NB4 (cell line): ENCODE data around the gene PTCSC3.

Experiments
- CTCF ChIP-seq: IDR thresholded peaks from one replicate; pipeline ENCODE4 v1.5.1; 2012; ENCODE audit warnings: low read depth, low read length
- POLR2A ChIP-seq: IDR thresholded peaks from 2 replicates; pipeline ENCODE4 v1.6.1; 2011; ENCODE audit warnings: mild to moderate bottlenecking; ENCODE audit not compliant: insufficient read length; ENCODE audit errors: extremely low read depth

GRCh38 chr14:36198378-36198777 lies 21.9 kb upstream of the PTCSC3 start:
- TF ChIP-seq CTCF (no peak), POLR2A (no peak)
